Measurements from ENCODE around the gene TEX54. TPM values are rescaled to one million over a fixed set of nuclear protein-coding genes. Genes with fewer than 3 reads are reported as not detected.

The TEX54 gene
- total RNA-seq, result not detected in 2 replicates

GRCh38 chr11:62832336-62833234 lies at the start of gene TEX54:
TEX54 (minus strand) TSS chr11:62832841.

GRCh38 chr11:62880803-62881578 lies 48.4 kb upstream of the TEX54 start, which contains the start of gene SLC3A2:
SLC3A2 (plus strand) TSS chr11:62880896; CDS start chr11:62881024, 128 bp downstream.

GRCh38 chr11:62839050-62839945 lies 6.7 kb upstream of the TEX54 start, which contains the start of gene WDR74:
WDR74 (minus strand) TSS chr11:62839590; CDS start chr11:62839570, 20 bp downstream.

GRCh38 chr11:62831520-62832335 lies 913 bp downstream of the TEX54 start, which contains the start of gene STX5:
STX5 (minus strand) TSS chr11:62832051; CDS start chr11:62831243, 808 bp downstream.

GRCh38 chr11:62805076-62805892 lies 27.4 kb downstream of the TEX54 start, which contains the start of gene NXF1:
NXF1 (minus strand) TSS chr11:62805440; CDS start chr11:62805356, 84 bp downstream.

GRCh38 chr11:62791501-62792201 lies 41.0 kb downstream of the TEX54 start, which contains the start of gene TMEM223:
TMEM223 (minus strand) TSS chr11:62792006; CDS start chr11:62791994, 12 bp downstream.

GRCh38 chr11:62787005-62787759 lies 45.5 kb downstream of the TEX54 start, which contains the start of gene TMEM179B:
TMEM179B (plus strand) TSS chr11:62787402; CDS start chr11:62787432, 30 bp downstream.

Other genes starting within 250 kb of the TEX54 start
- gene TUT1, start 241.3 kb downstream of the TEX54 start, total RNA-seq, result 5.6 and 5.8 TPM in 2 replicates
- 88.4 and 96.0 TPM in 2 replicates for gene MTA2, start 231.0 kb downstream of the TEX54 start, total RNA-seq
- gene EML3, start 220.1 kb downstream of the TEX54 start, total RNA-seq, result 17.5 and 17.8 TPM in 2 replicates
- gene ROM1, start 219.6 kb downstream of the TEX54 start, total RNA-seq, result 3.9 and 10.4 TPM in 2 replicates
- 16.7 and 22.1 TPM in 2 replicates for gene B3GAT3, start 210.9 kb downstream of the TEX54 start, total RNA-seq
- 218 and 268 TPM in 2 replicates for gene GANAB, start 186.2 kb downstream of the TEX54 start, total RNA-seq
- gene INTS5, start 179.5 kb downstream of the TEX54 start, total RNA-seq, result 13.4 and 15.6 TPM in 2 replicates
- gene C11orf98, start 167.6 kb downstream of the TEX54 start, total RNA-seq, result 21.0 and 29.3 TPM in 2 replicates
- gene CSKMT, start 167.5 kb downstream of the TEX54 start, total RNA-seq, result 8.7 and 9.6 TPM in 2 replicates
- gene UQCC3, start 161.2 kb downstream of the TEX54 start, total RNA-seq, result 10.4 and 13.1 TPM in 2 replicates
- gene LBHD1, start 160.6 kb downstream of the TEX54 start, total RNA-seq, result 2.7 TPM in 2 replicates
- 201 and 302 TPM in 2 replicates for gene UBXN1, start 153.8 kb downstream of the TEX54 start, total RNA-seq
- gene LRRN4CL, start 143.3 kb downstream of the TEX54 start, total RNA-seq, result 29.8 and 36.9 TPM in 2 replicates
- gene BSCL2, start 125.4 kb downstream of the TEX54 start, total RNA-seq, result 43.8 and 52.2 TPM in 2 replicates
- gene GNG3, start 125.2 kb downstream of the TEX54 start, total RNA-seq, result not detected in 2 replicates
- gene HNRNPUL2, start 105.4 kb downstream of the TEX54 start, total RNA-seq, result 10.8 and 13.2 TPM in 2 replicates
- 30.4 and 36.1 TPM in 2 replicates for gene TTC9C, start 104.4 kb downstream of the TEX54 start, total RNA-seq
- gene ZBTB3, start 78.7 kb downstream of the TEX54 start, total RNA-seq, result 9.5 and 12.5 TPM in 2 replicates
- 77.7 and 93.2 TPM in 2 replicates for gene POLR2G, start 71.3 kb downstream of the TEX54 start, total RNA-seq
- 22.2 and 28.9 TPM in 2 replicates for gene TAF6L, start 61.4 kb downstream of the TEX54 start, total RNA-seq
- gene TMEM179B, start 45.4 kb downstream of the TEX54 start, total RNA-seq, result 19.1 and 23.2 TPM in 2 replicates
- 10.7 and 10.9 TPM in 2 replicates for gene TMEM223, start 40.8 kb downstream of the TEX54 start, total RNA-seq
- 15.4 and 21.0 TPM in 2 replicates for gene NXF1, start 27.4 kb downstream of the TEX54 start, total RNA-seq
- gene STX5, start 790 bp downstream of the TEX54 start, total RNA-seq, result 42.6 and 50.5 TPM in 2 replicates
- gene WDR74, start 6.7 kb upstream of the TEX54 start, total RNA-seq, result 54.7 and 67.1 TPM in 2 replicates
- gene SLC3A2, start 48.1 kb upstream of the TEX54 start, total RNA-seq, result 174 and 240 TPM in 2 replicates
- 0.09 TPM in 1 of 2 replicates, not detected in the other for gene CHRM1, start 88.5 kb upstream of the TEX54 start, total RNA-seq
- gene SLC22A6, start 152.1 kb upstream of the TEX54 start, total RNA-seq, result not detected in 2 replicates
- gene SLC22A8, start 183.0 kb upstream of the TEX54 start, total RNA-seq, result under 0.01 TPM in 1 of 2 replicates, not detected in the other

All from bronchial smooth muscle cell (primary cell).